ENCODE measurements around the gene ERN2. TPM values are rescaled to one million over a fixed set of nuclear protein-coding genes. Genes with fewer than 3 reads are reported as not detected.
A peak's percentile ranks its signal among the peaks of the same experiment; 100 is the strongest.

Gene ERN2
- total RNA-seq, 1 experiment from 2014 or later = 0.47 TPM

DNA sequence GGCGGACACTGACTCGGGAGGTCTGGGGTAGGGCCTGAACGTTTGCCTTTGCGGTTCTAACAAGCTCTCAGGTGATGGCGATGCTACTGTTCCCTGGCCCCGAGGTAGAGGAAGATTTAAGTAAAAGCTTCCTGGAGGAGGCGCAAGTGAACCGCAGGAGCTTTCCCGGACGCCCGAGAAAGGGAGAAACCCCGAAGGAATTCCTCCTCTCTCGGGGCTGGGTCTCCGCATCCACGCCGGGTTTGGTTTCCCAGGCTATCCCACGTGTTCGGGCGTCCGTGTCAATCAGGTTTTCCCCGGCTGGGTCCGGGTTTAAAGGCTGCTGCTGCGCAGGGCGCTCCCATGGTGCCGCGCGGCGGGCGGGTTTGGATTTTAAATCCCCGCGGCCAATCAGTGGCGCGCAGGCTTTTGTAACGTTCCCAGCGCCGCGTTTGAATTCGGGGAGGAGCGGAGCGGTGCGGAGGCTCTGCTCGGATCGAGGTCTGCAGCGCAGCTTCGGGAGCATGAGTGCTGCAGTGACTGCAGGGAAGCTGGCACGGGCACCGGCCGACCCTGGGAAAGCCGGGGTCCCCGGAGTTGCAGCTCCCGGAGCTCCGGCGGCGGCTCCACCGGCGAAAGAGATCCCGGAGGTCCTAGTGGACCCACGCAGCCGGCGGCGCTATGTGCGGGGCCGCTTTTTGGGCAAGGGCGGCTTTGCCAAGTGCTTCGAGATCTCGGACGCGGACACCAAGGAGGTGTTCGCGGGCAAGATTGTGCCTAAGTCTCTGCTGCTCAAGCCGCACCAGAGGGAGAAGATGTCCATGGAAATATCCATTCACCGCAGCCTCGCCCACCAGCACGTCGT lies 34.4 kb downstream of the ERN2 start, which contains the start of gene PLK1 (continued):
- TF ChIP-seq YY1 (IDR thresholded peaks at IDR 0.05; ENCODE audit: extremely low read depth, insufficient replicate concordance, low read depth, low read length) = peak; percentile 7
- TF ChIP-seq EZH2phosphoT487 (IDR thresholded peaks at IDR 0.05; ENCODE audit: borderline replicate concordance) = no peak
- TF ChIP-seq EZH2 (IDR thresholded peaks at IDR 0.05) = no peak
- TF ChIP-seq, protein P1, sequence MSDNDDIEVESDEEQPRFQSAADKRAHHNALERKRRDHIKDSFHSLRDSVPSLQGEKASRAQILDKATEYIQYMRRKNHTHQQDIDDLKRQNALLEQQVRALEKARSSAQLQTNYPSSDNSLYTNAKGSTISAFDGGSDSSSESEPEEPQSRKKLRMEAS (IDR thresholded peaks at IDR 0.05) = peak; percentile 96

DNA sequence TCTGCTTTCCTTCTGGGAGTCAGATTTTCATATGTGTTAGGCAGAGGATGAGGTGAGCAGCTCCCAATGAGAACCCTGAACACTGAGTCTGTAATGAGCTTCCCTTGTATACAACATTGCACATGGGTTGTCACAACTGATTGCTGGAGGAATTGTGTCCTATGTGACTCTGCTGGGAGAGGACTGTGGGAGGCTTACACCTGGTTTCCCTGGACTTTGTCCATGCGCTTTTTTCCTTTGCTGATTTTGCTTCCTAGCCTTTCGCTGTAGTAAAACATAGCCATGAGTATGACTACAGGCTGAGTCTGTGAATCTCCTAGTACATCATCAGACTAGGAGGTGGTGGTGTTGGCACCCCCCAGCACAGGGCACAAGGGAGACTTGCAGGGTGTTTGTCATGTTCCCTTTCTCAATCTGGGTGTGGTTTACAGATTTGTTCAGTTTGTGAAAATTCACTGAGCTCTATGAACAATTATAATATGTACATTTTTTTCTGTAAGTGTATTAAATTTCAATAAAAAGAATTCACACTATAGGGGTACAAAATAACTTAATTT lies 36.0 kb downstream of the ERN2 start:
- H3K9me2 ChIP-seq (ENCODE audit: insufficient read depth) = no peaks in the 10 kb centered on the region
- H2AFZ ChIP-seq (ENCODE audit: low read depth, low read length, poor library complexity, severe bottlenecking) = no peak overlapping the region
- H3K4me1 ChIP-seq (ENCODE audit: control insufficient read depth in 1 of 2, insufficient read depth in 2 of 2, low read length in 2 of 2) = peaks cover 7 to 21% of the 10 kb centered on the region in 2 experiments; a peak in 3 of 4 replicates
- ATAC-seq (no peak), DNase-seq (ENCODE audit: low read depth, low spot score) (no peak)
- ChIA-PET CTCF (interaction anchor here (1.2 to 1.6 kb wide), 3 partner anchors 17 to 828 kb away, joined by 3 to 9 read pairs (median 4); no protein-coding TSS in a partner anchor), POLR2A (interaction anchor here (1.3 kb wide), 1 partner anchor 15 kb away, joined by 3 read pairs; no protein-coding TSS in a partner anchor), RAD21 (ENCODE audit: low non-redundant PET in 1 of 2, low total read pairs in 2 of 2, uncharacterized antibody in 2 of 2, unreplicated experiment in 2 of 2) (no interaction called here)
- peaks cover 33% of the 10 kb centered on the region for H3K79me2 ChIP-seq (ENCODE audit: insufficient read depth, low read length)
- TF ChIP-seq JUND (IDR thresholded peaks at IDR 0.05) = no peak
- TF ChIP-seq RAD21 (IDR thresholded peaks at IDR 0.05; ENCODE audit: low read depth) = no peak
- TF ChIP-seq, protein P1 (IDR thresholded peaks at IDR 0.05) = no peak
- no peak for TF ChIP-seq CEBPB (IDR thresholded peaks at IDR 0.05; ENCODE audit: low read depth)
- no peak for TF ChIP-seq POLR2AphosphoS5 (IDR thresholded peaks at IDR 0.05; ENCODE audit: low read depth, low read length)
- no peak for TF ChIP-seq TCF7L2 (IDR thresholded peaks at IDR 0.05; ENCODE audit: borderline replicate concordance, extremely low read depth, insufficient read depth, insufficient read length)
- no peak overlapping the region for H3K27ac ChIP-seq (ENCODE audit: low read depth, low read length)
- no TSS peak for BruUV-seq (replicated peaks)
- peaks cover 6% of the 10 kb centered on the region; the same call in 1 of the 2 replicates for H4K20me1 ChIP-seq (ENCODE audit: insufficient read depth)
- no peaks in the 10 kb centered on the region for H3K9me3 ChIP-seq (ENCODE audit: control insufficient read depth in 1 of 2, insufficient read depth in 1 of 2, low read depth in 1 of 2, low read length in 2 of 2)
- H3K27me3 ChIP-seq (ENCODE audit: insufficient read depth, low read length) = no peaks in the 10 kb centered on the region
- H3K4me3 ChIP-seq (replicated peaks in 1 of 2; ENCODE audit: low read depth in 1 of 2, low read length in 2 of 2) = no peak overlapping the region
- peaks cover 14 to 17% of the 10 kb centered on the region in 2 experiments for H3K36me3 ChIP-seq (ENCODE audit: control insufficient read depth in 1 of 2, insufficient read depth in 2 of 2, low read length in 2 of 2)
- H3K4me2 ChIP-seq (ENCODE audit: low read length) = no peak overlapping the region
- no peak overlapping the region for H3K9ac ChIP-seq (ENCODE audit: low read length)
- intact Hi-C loops (cut with micrococcal nuclease) = loop anchor here (5.0 kb wide), 2 partner anchors 340 to 360 kb away; no protein-coding TSS in a partner anchor
